SU-DHL-6 (cell line): ENCODE measurements around the gene PLEKHB2.

ENCODE experiments used
- CTCF ChIP-seq: fragments of 200-600 bp; sonication (generic); IDR thresholded peaks from one replicate; pipeline ENCODE4 v1.5.1; 2017; ENCODE audit warnings: antibody characterized with exemption, mild to moderate bottlenecking, low read length, moderate library complexity; ENCODE audit not compliant: insufficient read depth, poor library complexity, severe bottlenecking
- EZH2phosphoT487 ChIP-seq: fragments of 200-600 bp; sonication (generic), shearing (Covaris generic); conservative IDR thresholded peaks from 2 replicates; pipeline ENCODE4 v1.6.1; 2018; ENCODE audit warnings: mild to moderate bottlenecking, antibody characterized with exemption, low read length, moderate library complexity, mixed read lengths

- no peak for TF ChIP-seq CTCF
- TF ChIP-seq EZH2phosphoT487, result no peak
Measured at GRCh38 chr2:131094463-131095281, 10.5 kb upstream of the PLEKHB2 start.
